Lung microvascular endothelial cell (primary cell): ENCODE data around the gene CDH1. TPM values are rescaled to one million over a fixed set of nuclear protein-coding genes. Genes with fewer than 3 reads are reported as not detected.
A peak's percentile ranks its signal among the peaks of the same experiment; 100 is the strongest.
"Not testable (repeated sequence)": the region's sequence is repeated elsewhere in the genome, so short reads cannot be mapped to it uniquely, and the experiment has no call there.

Experiments used
- DNase-seq, 2 donors: peaks; one replicate each; pipeline versions ENCODE4 v3.0.0 to v3.0.0-alpha.2; 2010; ENCODE audit warnings: low read depth in 2 of 2
- total RNA-seq: library from RNA; depleted of rRNA; stranded (reverse); fragments of >200 nt; gene quantifications from 2 replicates; pipeline ENCODE4 v1.2.1, GENCODE V29; 2014

CDH1 gene
- not detected in 2 replicates for total RNA-seq

DNA sequence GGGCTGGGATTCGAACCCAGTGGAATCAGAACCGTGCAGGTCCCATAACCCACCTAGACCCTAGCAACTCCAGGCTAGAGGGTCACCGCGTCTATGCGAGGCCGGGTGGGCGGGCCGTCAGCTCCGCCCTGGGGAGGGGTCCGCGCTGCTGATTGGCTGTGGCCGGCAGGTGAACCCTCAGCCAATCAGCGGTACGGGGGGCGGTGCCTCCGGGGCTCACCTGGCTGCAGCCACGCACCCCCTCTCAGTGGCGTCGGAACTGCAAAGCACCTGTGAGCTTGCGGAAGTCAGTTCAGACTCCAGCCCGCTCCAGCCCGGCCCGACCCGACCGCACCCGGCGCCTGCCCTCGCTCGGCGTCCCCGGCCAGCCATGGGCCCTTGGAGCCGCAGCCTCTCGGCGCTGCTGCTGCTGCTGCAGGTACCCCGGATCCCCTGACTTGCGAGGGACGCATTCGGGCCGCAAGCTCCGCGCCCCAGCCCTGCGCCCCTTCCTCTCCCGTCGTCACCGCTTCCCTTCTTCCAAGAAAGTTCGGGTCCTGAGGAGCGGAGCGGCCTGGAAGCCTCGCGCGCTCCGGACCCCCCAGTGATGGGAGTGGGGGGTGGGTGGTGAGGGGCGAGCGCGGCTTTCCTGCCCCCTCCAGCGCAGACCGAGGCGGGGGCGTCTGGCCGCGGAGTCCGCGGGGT is at the start of gene CDH1:
TSS of gene CDH1 (plus strand) at position 247 of the 684 bp plus-strand sequence. CDS start at position 371, 124 bp downstream.
- DNase-seq: no peak

DNA sequence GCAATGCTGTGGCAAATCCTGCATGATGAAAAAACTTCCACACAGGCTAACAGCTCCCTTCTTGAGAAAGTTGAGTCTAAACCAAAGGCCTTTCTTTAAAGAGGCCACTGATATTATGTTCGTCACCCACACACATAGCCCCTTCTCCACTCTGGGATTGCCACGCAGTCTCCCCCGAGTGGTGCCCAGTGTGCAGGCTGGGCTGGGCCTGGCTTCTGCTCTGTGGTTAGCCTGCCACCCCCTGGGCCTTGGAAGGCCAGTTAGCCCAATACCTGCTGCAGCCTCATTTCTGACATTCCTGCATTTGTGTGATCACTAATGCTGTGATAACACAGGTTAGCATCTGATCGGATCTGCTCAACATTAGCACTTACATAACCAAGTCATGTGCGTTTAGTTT is 47.2 kb upstream of the CDH1 start:
- DNase-seq: no peak

DNA sequence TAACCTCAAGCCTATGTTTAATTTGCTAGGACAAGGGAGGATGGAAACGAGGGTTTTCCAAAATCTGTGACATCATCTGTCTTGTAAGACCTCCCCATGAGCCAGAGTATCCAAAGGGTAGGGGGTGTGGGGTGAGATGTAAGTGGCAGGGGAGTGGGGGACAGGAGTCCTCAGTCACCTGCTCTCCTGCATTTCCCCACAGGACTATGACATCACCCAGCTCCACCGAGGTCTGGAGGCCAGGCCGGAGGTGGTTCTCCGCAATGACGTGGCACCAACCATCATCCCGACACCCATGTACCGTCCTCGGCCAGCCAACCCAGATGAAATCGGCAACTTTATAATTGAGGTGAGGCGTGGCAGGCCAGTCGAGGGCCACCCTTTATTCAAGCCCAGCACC is 41.5 kb upstream of the CDH1 start:
- no peak for DNase-seq

DNA sequence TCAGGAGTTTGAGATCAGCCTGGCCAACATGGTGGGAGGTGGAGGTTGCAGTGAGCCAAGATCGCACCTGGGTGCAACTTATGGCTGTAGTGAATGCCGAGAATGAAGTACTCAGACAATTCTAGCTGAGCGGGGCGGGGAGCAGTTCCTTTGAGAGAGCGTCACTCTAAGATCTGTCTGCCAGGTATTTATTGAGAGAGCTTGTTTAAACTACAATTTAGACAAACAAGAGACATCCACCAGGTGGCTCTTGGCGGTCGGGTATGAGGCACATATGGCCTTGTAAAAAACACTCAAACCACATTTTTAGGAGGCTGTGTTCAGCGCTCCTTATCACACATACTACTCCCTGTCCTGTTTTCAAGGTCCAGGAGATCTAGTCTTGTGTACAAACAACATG is 40.6 kb upstream of the CDH1 start:
- no peak for DNase-seq

DNA sequence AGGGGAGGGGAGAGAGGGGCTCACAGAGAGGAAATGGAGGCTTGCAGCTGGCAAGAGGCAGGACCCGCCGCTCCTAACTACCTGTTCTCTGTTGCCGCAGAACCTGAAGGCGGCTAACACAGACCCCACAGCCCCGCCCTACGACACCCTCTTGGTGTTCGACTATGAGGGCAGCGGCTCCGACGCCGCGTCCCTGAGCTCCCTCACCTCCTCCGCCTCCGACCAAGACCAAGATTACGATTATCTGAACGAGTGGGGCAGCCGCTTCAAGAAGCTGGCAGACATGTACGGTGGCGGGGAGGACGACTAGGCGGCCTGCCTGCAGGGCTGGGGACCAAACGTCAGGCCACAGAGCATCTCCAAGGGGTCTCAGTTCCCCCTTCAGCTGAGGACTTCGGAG is 39.0 kb upstream of the CDH1 start:
- DNase-seq: no peak

DNA sequence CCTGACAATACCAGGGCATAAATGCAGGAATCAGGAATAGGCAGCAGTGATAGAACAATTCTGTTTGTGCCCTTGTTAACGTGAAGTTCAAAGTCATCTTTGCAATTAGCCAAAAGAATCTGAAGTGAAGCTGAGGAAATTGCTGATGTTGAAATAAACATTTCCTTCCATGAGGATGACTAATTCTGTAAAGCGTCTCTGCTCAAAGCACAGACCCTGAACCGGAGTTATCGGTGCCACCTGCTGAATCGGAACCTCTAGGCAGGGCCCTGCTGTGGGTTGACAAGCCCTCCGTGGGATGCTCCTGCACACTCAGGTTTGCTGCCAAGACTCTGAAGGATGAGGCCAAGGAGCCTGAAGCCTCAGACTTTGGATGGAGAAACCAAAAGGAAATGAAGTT is 37.0 kb upstream of the CDH1 start:
- DNase-seq: peak; percentile 3 to 41

DNA sequence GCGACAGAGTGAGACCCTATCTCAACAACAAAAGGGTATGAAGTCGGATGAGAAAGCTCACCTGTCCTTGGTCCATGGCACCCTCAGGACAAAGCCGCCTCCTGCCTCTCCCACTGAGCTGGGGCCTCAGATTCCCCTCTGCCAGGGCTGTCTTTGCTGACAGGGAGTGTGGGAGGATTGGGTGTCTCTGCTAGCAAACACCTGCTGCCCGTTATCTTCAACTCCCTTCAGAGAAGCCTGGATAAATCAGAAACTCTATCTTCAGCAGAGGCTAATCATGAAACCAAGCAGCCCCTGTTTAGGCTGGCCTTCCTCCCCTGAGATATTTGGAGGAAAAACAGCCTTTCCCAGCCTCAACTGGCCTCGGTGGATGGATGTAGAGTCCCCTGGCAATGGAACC is 36.3 kb upstream of the CDH1 start:
- DNase-seq: no peak

DNA sequence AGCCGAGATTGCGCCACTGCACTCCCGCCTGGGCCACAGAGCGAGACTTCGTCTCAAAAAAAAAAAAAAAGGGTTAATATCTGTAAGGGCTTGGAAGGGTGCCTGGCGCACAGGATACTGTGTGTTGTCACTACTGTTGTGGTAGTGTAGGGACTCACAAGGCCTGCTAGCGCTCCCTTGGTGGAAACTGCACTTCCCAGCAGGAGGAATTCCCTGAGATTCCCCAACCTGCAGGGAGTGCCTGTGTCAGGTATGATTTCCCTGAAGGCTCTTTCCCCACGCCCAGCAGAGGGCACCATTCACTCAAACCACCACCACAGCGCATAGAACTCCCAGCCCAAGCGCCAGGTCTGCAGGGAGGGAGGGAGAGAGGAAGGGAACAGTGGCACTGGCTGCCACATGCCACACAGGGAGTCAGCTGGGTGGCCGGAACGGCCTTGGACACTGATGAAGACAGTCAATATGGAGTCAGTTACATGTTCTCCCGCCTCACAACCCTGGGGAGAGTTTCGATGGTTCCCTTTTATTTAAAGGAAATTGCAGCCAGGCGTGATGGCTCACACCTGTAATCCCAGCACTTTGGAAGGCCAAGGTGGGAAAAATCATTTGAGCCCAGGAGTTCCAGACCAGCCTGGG is 32.7 kb upstream of the CDH1 start:
- peak; percentile 57 to 80 for DNase-seq

DNA sequence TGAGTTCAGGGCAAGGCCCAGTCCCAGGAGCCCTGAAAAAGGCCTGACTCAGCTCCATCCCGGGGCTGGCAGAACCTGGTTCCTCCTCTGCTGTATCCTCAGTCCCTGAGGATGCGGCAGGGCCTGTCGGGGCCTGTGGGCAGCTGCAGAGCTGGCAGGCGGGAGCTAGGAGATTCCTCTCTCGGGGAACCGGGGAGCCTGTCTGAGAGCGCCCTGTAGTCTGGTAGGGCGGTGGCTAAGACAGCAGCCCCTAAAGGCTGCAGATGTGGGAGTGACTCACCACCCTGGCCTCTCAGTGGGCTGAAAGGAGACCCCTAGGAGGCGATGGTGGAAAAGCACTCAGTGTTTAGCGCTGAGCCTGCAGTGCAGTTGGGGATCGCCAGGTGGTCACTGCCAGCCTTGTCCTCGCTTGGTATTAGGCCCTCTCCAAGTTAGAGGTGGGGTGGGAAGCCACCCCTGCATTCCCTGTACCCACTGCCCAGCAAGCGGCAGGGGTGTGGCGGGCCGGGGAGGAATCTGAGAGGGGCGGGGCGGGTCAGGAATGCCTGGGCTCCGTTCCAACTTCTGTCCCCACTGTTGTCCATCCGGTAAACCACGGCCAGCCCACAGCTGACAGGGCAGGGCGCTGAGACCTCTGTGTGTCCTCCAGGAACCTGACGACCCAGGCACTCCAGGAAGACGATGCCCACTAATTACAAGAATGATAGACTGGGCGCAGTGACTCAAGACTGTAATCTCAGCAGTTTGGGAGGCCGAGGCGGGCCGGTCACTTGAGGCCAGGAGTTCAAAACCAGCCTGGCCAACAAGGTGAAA is 29.5 kb upstream of the CDH1 start:
- DNase-seq: peak; percentile 6 to 52

DNA sequence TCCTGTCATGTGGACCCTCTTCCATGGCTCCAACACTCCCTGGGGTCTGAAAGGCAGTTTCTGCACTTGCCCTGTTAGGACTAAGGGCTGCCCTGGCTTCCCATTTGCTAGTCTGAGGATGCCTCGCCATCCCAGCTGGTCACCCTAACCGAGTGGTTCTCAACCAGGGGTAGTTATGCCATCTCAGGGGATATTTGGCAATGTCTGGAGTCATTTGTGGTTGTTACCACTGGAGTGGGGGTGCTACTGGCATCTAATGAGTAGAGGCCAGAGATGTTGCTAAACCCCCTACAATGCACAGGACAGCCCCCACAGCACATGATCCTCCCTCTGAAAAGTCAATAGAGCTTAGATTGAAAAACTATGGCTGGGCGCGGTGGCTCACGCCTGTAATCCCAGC is 26.9 kb upstream of the CDH1 start:
- DNase-seq: no peak

DNA sequence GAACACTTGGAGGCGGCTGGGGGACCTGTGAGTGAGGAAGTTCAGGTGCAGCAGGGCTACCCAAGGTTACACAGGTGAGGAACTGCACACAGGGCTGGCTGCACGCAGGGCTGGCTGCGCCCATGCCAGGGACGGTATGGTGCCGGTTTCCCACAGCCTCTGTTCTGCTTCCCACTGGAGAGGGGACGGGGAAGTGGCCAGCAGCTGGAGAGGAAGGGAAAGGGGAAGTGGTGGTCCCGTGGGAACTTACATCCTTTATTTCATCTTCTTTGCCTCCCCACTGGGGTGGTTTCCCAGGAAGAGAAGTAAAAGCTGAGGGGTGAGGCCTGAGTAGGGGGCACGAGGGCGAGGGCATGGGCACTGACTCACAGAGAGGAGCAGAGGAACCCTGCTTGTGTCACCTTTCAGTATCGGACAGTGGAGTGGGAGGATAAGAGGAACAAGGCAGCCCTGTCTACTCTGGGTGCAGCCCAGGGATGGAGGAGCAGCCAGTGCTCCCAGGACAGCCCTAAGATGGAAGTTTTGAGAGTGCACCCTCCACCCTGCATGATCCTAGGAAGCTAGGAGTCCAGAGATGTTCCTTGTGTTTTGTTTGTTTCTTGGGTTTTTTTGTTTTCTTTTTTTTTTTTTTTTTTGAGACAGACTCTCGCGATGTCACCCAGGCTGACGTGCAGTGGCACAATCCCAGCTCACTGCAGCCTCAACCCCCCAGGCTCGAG is 25.5 kb upstream of the CDH1 start:
- no peak for DNase-seq

DNA sequence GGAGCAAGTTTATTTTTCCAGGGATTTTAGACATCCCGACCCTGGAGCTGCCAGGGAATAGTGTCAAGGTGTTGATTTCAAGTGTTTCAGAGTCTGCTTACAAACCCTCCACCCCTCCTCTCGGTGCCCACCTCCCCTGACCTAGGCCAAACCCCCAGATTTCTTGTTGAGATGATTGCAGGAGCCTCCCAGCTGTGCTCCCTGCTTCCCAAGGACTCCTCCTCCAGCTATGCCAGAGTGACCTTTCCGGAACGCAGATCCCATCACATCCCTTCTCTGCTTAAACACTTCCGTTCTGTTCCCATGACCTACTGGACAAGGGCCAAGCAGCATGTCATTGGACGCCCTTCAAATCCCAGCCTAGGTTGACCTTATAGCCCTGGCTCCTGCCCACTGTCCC is 23.7 kb upstream of the CDH1 start:
- DNase-seq: peak; percentile 20 to 43

DNA sequence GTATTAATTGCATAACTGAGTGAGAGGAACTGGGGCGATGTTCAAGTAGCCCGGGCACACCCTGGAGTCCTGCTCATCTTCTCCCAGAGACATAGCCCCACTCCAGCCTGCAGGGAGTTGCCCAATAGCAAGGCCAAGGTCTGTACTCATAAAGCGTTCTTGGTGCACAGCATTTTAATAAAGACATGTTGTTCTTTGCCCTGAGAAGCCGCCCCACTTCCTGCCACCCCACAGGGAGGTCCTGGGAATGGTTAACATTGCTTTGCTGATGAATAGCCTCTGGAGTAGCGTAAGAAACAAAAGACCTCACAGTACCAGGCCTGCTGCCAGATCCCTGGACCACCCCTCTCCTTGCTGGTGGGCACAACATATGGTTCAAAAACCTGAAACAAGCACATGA is 21.6 kb upstream of the CDH1 start:
- DNase-seq: no peak

DNA sequence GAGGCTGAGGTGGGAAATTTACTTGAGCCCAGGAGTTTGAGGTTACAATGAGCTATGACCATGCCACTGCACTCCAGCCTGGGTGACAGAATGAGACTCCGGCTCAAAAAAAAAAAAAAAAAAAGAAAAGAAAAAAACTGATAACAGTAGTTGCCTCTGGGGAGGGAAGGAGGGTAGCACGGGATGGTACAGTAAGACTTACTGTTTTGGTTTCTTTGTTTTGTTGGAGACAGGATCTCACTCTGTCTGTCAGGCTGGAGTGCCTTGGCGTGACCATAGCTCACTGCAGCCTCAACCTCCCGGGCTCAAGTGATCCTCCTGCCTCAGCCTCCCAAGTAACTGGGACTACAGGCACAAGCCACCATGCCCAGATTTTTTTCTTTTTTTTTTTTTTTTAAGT is 20.6 kb upstream of the CDH1 start:
- DNase-seq: not testable (repeated sequence)

DNA sequence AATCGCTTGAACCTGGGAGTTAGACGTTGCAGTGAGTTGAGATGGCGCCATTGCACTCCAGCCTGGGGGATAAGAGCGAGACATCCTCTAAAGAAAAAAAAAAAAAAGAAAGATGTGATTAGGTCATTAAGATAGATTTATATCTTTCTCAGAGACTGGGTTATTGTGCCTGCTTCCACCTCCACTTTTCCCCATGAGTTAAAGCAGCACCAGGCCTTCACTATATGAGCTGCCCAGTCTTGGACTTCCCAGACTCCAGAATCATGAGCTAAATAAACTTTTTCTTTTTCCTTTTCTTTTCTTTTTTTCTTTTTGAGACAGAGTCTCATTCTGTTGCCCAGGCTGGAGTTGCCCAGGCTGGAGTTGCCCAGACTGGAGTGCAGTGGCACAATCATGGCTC is 19.4 kb upstream of the CDH1 start:
- DNase-seq: no peak

DNA sequence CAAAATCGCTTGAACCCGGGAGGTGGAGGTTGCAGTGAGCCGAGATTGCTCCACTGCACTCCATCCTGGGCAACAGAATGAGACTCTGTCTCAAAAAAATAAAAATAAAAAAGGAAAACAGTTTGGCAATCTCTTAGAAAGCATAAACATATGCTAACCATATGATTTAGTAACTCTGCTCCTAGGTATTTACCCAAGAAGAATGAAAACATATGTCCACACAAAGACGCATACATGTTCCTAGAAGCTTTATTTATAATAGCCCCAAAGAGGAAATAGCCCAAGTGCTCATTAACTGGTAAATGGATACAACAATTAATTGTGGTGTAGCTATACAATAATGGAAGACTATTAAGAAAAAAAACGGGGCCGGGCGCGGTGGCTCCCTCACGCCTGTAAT is 18.5 kb upstream of the CDH1 start:
- DNase-seq: no peak

DNA sequence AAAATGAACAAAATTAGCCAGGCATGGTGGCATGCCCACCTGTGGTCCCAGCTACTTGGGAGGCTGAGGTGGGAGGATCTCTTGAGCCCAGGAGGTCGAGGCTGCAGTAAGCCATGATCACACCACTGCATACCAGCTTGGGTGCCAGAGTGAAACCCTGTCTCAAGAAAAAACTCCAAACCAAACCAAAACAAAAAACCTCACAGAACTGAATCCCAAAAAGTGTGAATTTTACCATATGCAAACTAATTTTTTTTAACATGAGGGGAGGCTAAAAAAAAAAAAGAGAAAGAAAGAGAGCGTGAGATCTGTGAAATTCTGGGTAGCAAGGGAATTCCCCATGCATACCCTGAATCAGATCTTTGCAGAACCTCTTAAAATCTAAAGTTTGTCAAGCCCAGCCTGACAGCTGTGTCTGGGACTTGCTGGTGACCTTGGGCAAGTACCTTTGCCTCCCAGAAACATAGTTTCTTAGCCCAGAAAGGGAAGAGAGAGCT is 17.1 kb upstream of the CDH1 start:
- no peak for DNase-seq

DNA sequence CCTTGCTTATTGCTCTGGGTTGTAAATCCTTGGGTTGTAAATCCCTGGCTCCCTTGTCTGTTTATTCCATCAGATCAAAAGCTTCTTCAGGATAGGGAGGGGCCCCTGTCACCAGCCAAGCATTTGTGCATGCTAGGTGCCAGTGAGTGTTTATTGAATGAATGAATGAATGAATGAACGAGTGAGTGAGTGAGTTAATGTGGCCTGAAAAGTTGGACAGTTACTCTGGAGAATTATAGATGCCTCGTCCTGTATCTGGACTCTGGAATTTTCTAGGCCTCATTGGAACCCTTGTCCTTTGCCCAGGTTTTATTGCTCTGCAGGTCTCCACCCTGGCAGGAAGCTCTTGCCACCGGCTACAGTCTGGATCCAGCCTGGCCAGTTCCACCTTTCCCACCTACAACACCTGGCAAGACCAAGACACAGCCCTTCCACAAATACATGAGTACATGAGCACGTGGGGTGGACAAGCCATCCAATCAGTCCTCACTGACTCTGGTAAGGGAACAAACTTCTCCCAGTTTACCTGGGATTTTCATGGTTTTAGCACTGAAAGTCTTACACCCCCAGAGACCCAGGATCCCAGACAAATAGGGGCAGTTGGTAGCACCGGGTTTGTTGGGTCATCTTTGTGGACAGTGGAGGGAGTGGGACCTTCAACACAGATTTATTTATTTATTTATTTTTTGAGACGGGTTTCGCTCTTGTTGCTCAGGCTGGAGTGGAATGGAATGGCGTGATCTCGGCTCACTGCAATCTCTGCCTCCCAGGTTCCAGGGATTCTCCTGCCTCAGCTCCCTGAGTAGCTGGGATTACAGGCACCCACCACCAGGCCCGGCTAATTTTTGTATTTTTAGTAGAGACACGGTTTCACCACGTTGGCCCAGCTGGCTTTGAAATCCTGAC is 14.7 kb upstream of the CDH1 start:
- no peak for DNase-seq

DNA sequence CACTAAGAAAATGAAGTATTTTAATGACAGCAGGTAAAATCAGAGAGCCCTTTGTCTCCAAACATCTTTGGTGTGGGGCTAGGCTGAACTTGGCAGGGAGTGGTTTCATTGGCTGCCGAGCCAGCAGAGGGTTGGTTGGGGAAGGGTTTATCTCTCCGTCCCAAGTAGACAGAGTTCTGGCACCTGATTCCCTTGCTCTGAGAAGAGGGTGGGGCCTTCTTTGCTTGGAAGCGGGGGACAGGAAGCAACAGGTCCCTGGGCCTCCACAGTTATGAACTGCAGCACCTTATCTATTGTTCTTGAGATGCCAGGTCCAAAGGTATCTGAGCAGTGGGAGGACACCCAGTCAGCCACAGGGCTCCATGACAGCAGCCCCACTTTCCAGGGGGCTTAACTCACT is 12.3 kb upstream of the CDH1 start:
- no peak for DNase-seq

DNA sequence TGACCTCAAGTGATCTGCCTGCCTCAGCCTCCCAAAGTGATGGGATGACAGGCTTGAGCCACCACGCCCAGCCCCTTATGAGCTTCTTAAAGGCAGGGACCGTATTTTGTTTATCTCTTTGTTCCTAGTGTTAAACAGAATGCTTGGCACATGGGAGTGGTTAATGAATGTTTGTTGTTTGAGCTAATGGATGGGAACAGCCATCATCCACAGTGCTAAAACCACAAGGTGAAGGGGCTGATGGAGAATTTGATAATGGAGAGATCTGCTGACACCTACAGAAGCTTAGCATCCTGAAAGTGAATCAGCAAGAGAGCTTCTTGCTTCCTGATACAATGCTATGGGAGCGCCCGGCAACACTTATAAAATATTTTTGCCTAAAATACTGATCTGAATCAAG is 8.6 kb upstream of the CDH1 start:
- DNase-seq: no peak

DNA sequence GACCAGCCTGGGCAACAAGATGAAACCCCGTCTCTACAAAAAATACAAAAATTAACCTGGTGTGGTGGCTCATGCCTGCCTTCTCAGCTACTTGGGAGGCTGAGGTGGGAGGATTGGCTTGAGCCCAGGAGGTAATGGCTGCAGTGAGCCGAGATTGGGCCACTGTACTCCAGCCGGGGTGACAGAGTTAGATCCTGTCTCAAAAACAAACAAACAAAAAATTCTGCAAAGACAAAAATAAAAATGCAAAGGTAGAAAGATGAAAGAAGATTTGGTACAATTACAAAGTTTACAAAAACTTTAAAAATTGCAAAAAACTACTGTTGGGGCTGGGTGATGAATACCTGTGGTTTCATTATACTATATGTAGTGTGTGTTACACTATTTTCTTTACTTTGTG is 5.5 kb upstream of the CDH1 start:
- no peak for DNase-seq
